GM21423 (cell line): ENCODE data around the gene SLC5A6.

Experiments used
- ATAC-seq: cut with Tn5 transposase; IDR thresholded peaks from one replicate; pipeline ENCODE4 v1.9.1; 2021; ENCODE audit warnings: mild to moderate bottlenecking, moderate library complexity; ENCODE audit not compliant: unreplicated experiment

Gene SLC5A6

GRCh38 chr2:27211943-27212625 lies at the start of gene SLC5A6, which contains the start of gene ATRAID:
TSS of gene SLC5A6 (minus strand) at chr2:27212268. CDS start at chr2:27207650, 4,618 bp downstream.
TSS of gene ATRAID (plus strand) at chr2:27212041. CDS start at chr2:27212369, 328 bp downstream.
- ATAC-seq, result peak; percentile 80

DNA sequence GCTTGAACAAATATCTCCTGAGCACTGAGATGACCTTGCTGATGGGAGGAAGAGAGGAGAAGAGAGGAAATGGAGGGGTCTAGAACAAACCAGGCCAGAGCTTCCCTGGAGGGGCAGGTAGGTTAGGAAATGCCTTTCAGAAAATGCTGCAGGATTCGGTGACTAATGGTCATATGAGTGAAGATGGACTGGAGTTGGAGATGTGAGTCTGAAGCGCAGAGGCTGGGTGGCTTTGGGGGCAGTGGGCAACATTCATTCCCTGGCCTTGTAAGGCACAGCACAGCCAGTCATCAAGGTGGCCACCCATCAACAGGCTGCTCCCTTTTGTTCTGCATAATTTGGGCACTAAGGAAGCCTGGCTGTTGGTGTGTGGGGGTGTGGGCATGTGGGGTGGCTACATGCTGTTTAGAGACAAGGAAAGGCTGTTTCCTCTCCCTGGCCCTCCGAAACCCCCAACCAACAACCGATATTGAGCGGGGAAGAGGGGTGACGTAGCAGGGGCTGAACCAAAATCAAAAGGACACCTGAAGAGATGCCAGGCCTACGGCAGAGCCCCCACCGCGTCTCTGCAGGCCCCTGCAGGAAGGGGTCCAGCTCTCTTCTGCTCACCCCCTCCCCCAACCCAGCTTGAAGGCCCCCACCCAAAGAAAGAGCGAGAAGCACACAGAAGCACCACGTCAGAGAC lies 49.3 kb upstream of the SLC5A6 start:
- no peak for ATAC-seq

DNA sequence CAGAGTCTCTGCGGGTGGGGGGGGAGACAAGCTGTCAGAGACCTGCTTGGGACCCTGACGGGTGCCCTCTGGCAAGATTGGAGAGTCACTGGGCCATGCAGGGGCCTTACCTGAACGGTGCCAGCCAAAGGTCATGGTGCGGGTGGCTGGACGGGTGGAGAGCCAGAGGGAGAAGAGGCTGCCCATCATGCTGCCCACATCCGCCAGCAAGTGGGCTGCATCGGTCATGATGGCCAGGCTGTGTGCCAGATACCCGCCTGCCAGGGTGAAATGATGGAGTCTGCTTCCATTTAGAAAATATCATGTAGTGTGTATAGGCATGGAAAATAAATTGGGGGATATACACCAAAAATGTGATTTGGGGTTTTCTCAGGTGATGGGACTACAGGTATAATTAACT lies 46.0 kb upstream of the SLC5A6 start:
- ATAC-seq, result no peak

- no peak for ATAC-seq
These were observed 44.9 kb upstream of the SLC5A6 start for GRCh38 chr2:27256855-27257454.

- no peak for ATAC-seq
These were observed 43.6 kb upstream of the SLC5A6 start for GRCh38 chr2:27255660-27256059.

GRCh38 chr2:27255187-27255586 lies 43.1 kb upstream of the SLC5A6 start:
- ATAC-seq, result no peak

DNA sequence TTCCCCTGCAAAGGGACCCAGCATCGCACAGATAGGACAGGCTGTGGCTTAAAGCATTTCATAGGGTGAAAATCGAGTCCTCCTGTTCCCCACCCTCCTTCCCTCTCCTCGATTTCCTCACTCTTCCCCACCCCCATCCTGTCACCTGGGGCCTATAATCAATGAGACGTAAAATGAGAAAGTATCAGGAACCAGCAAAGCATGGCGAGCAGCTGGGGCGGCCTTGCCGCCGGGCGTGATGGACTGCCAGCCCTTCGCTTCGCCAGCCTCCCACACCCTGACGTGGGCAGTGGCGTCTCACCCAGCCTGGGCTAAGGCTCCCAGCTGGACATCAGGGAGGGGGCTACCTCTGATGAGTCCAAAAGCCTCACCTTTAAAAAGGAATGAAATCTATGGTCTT lies 39.7 kb upstream of the SLC5A6 start:
- ATAC-seq, result no peak

GRCh38 chr2:27250652-27251379 lies 38.7 kb upstream of the SLC5A6 start:
- no peak for ATAC-seq

GRCh38 chr2:27249891-27250651 lies 38.0 kb upstream of the SLC5A6 start:
- ATAC-seq, result no peak

DNA sequence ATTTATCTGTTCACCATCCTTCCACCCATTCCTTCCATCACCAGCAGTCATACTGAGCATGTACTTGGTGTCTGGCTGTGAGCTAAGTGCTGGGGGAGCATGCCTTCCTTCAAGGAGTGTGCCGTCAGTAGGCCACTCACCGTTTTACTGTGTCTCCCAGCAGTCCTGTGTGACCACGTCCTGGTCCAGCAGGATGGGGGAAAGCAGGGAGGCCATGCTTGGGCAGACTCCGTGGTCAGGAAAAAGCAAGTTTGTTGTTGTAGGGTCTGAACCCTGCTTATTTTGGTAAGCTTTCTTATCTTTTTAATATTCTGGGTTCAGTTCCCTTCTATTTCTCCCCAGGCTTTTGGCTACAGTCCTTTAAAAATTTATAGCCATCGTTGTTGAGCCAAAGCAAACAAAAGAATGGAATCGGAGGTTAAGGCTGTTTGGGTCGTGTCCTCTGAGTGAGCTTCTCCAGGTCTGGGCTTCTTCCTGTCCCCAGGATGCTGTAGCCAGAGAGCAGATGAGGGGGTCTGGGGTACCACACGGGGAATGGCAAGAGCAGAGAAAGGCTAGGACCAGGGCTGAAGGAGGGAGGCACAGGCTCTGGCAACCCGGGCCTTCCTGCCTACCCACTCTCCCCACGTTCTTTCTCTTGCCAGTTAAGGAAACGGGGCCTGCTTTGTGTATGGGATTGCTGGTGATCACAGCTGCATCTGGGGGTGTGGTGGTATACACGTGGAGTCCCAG lies 37.3 kb upstream of the SLC5A6 start:
- no peak for ATAC-seq

DNA sequence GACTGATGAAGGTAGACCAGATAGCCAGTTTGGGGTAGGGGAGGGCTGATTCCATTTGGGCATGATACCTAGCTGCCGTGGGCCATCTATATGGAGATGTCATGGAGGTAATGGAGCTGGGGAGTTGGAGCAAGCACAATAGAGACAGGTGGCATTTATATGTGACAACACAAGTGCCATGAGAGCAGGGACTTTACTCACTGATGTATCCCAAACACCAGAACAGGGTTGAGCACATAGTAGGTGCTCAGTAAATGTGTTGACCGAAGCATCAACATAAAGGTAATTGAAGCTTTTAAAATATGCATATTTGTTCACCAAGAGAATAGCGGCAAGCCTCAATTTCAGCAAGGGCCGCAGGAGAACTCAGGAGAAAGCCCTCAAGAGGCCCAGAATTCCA lies 35.8 kb upstream of the SLC5A6 start:
- ATAC-seq, result no peak

- no peak for ATAC-seq
These were observed 33.6 kb upstream of the SLC5A6 start for GRCh38 chr2:27245626-27246025.

- no peak for ATAC-seq
These were observed 33.0 kb upstream of the SLC5A6 start for GRCh38 chr2:27245116-27245515.

DNA sequence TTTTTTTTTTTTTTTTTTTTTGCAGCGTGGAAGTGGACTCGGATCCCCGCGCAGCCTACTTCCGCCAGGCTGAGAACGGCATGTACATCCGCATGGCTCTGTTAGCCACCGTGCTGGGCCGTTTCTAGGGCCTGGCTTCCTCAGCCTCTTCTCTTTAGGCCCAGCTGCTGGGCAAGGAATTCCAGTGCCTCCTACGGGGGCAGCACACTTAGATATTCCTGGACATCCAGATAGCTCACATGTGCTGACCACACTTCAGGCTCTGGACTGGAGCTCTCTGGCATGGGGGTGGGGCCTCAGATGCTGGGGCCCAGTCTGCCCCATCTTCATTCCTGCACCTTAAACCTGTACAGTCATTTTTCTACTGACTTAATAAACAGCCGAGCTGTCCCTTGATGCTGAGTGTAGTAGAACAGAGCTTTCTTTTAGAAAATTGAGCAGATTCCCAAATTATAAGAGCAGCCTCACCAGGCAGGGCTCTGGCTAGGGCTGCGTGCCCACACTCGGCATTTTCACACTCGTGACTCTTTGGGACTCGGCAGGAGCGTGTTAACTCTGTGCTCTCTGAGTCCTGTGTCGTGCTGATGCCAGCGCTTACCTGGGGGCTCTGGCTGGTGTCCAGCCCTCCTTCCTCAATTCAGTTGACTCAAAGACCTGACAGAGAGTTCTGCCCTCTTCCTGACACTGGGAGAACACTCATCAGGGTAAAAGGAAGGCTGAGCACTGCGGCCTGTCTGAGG lies 31.5 kb upstream of the SLC5A6 start:
- ATAC-seq, result no peak

DNA sequence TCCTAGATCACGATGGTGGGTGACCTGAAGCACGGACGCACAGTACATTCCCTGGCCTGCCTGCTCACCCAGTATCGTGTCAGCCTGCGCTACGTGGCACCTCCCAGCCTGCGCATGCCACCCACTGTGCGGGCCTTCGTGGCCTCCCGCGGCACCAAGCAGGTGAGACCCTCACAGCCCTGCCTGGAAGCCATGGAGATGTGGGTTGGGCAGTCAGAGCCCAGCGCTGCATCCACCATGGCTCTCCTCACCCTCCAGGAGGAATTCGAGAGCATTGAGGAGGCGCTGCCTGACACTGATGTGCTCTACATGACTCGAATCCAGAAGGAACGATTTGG lies 30.5 kb upstream of the SLC5A6 start:
- no peak for ATAC-seq

GRCh38 chr2:27241761-27242613 lies 29.9 kb upstream of the SLC5A6 start:
- ATAC-seq, result no peak

- no peak for ATAC-seq
These were observed 28.3 kb upstream of the SLC5A6 start for GRCh38 chr2:27240406-27240805.

GRCh38 chr2:27238976-27239375 lies 26.9 kb upstream of the SLC5A6 start:
- ATAC-seq, result no peak
